H9 (cell line): Measurements from ENCODE around the gene TMEM134. TPM values are rescaled to one million over a fixed set of nuclear protein-coding genes. Genes with fewer than 3 reads are reported as not detected.

ENCODE experiments used
- DNase-seq: peaks from one replicate; pipeline ENCODE4 v3.0.0-alpha.2; 2017
- H2AFZ ChIP-seq: one replicate; pipeline ENCODE4 v1.6.1; 2013; ENCODE audit warnings: mild to moderate bottlenecking, low read length, control low read depth, moderate library complexity
- H2AK5ac ChIP-seq: 2 replicates; pipeline ENCODE4 v1.6.1; 2013; ENCODE audit warnings: low read length, control low read depth, mixed read lengths; ENCODE audit not compliant: insufficient read length
- H2BK120ac ChIP-seq: one replicate; pipeline ENCODE4 v1.6.1; 2013; ENCODE audit warnings: low read depth, mild to moderate bottlenecking, low read length, control low read depth, inconsistent platforms; ENCODE audit not compliant: poor library complexity, severe bottlenecking
- H2BK12ac ChIP-seq: 2 replicates; pipeline ENCODE4 v1.6.1; 2013; ENCODE audit warnings: low read length, control low read depth, mixed read lengths, low read depth; ENCODE audit not compliant: insufficient read length
- H2BK15ac ChIP-seq: 2 replicates; pipeline ENCODE4 v1.6.1; 2013; ENCODE audit warnings: low read depth, low read length, control low read depth
- H2BK20ac ChIP-seq: one replicate; pipeline ENCODE4 v1.6.1; 2013; ENCODE audit warnings: low read depth, mild to moderate bottlenecking, low read length, control low read depth, inconsistent platforms; ENCODE audit not compliant: poor library complexity, severe bottlenecking
- H2BK5ac ChIP-seq: 2 replicates; pipeline ENCODE4 v1.6.1; 2013; ENCODE audit warnings: low read length, control low read depth, mixed read lengths; ENCODE audit not compliant: insufficient read length
- H3K14ac ChIP-seq: 2 replicates; pipeline ENCODE4 v1.6.1; 2013; ENCODE audit warnings: low read length, control low read depth; ENCODE audit not compliant: insufficient read depth
- H3K18ac ChIP-seq: 2 replicates; pipeline ENCODE4 v1.6.1; 2013; ENCODE audit warnings: low read depth, mild to moderate bottlenecking, mixed read lengths, low read length, control low read depth; ENCODE audit not compliant: insufficient read length
- H3K23ac ChIP-seq: 2 replicates; pipeline ENCODE4 v1.6.1; 2013; ENCODE audit warnings: low read length, control low read depth, mixed read lengths, low read depth; ENCODE audit not compliant: insufficient read length
- H3K23me2 ChIP-seq: 2 replicates; pipeline ENCODE4 v1.6.1; 2013; ENCODE audit warnings: low read depth, mild to moderate bottlenecking, mixed read lengths, low read length, control low read depth; ENCODE audit not compliant: insufficient read length, poor library complexity, severe bottlenecking
- H3K27ac ChIP-seq: 2 replicates; pipeline ENCODE4 v1.5.1; 2013; ENCODE audit warnings: low read length, control low read depth, mixed read lengths, low read depth; ENCODE audit not compliant: insufficient read length
- H3K27me3 ChIP-seq: 2 replicates; pipeline ENCODE4 v1.6.1; 2013; ENCODE audit warnings: low read length, control low read depth, inconsistent platforms; ENCODE audit not compliant: insufficient read depth
- H3K4ac ChIP-seq: 2 replicates; pipeline ENCODE4 v1.6.1; 2013; ENCODE audit warnings: low read depth, mild to moderate bottlenecking, control low read depth, inconsistent platforms, low read length, moderate library complexity
- H3K4me1 ChIP-seq: 2 replicates; pipeline ENCODE4 v1.6.1; 2013; ENCODE audit warnings: low read length, control low read depth, inconsistent platforms; ENCODE audit not compliant: insufficient read depth
- H3K4me2 ChIP-seq: 2 replicates; pipeline ENCODE4 v1.6.1; 2013; ENCODE audit warnings: low read length, control low read depth, mixed read lengths; ENCODE audit not compliant: insufficient read length, insufficient read depth
- H3K56ac ChIP-seq: 2 replicates; pipeline ENCODE4 v1.6.1; 2013; ENCODE audit warnings: low read depth, mild to moderate bottlenecking, mixed read lengths, low read length, control low read depth; ENCODE audit not compliant: insufficient read length
- H3K79me1 ChIP-seq: 2 replicates; pipeline ENCODE4 v1.6.1; 2013; ENCODE audit warnings: low read depth, mild to moderate bottlenecking, moderate library complexity, low read length, control low read depth, inconsistent platforms; ENCODE audit not compliant: insufficient read depth, poor library complexity, severe bottlenecking
- H3K79me2 ChIP-seq: 2 replicates; pipeline ENCODE4 v1.6.1; 2013; ENCODE audit warnings: low read length, control low read depth, inconsistent platforms; ENCODE audit not compliant: insufficient read depth
- H3K9ac ChIP-seq: 2 replicates; pipeline ENCODE4 v1.6.1; 2013; ENCODE audit warnings: low read length, control low read depth, mixed read lengths; ENCODE audit not compliant: insufficient read length; ENCODE audit errors: extremely low read depth
- H3K9me3 ChIP-seq: one replicate; pipeline ENCODE4 v1.6.1; 2013; ENCODE audit warnings: low read depth, low read length, inconsistent platforms; ENCODE audit not compliant: control insufficient read depth
- H3T11ph ChIP-seq: one replicate; pipeline ENCODE4 v1.6.1; 2013; ENCODE audit warnings: mild to moderate bottlenecking, low read length, control low read depth, inconsistent platforms
- H4K20me1 ChIP-seq: one replicate; pipeline ENCODE4 v1.6.1; 2013; ENCODE audit not compliant: control insufficient read depth, insufficient read length, insufficient read depth
- H4K5ac ChIP-seq: 2 replicates; pipeline ENCODE4 v1.6.1; 2013; ENCODE audit warnings: low read depth, mild to moderate bottlenecking, mixed read lengths, low read length, control low read depth; ENCODE audit not compliant: insufficient read length
- H4K8ac ChIP-seq: replicated peaks from 2 replicates; pipeline ENCODE4 v1.6.1; 2013; ENCODE audit warnings: low read length, control low read depth, mixed read lengths, low read depth; ENCODE audit not compliant: insufficient read length
- H4K91ac ChIP-seq: 2 replicates; pipeline ENCODE4 v1.6.1; 2013; ENCODE audit warnings: low read depth, mild to moderate bottlenecking, moderate library complexity, mixed read lengths, low read length, control low read depth; ENCODE audit not compliant: insufficient read length
- H3K27ac Mint-ChIP-seq, 3 experiments: 2 replicates in 2 of 3; 3 replicates in 1 of 3; pipeline ENCODE4 v1.8.0; 2020 to 2021; ENCODE audit warnings: mixed read lengths in 3 of 3, mild to moderate bottlenecking in 1 of 3, moderate library complexity in 1 of 3
- H3K27me3 Mint-ChIP-seq: 2 replicates; pipeline ENCODE4 v1.8.0; 2021; ENCODE audit warnings: low read depth, mild to moderate bottlenecking, moderate library complexity, mixed read lengths
- H3K36me3 Mint-ChIP-seq, 3 experiments: 2 replicates in 2 of 3; 3 replicates in 1 of 3; pipeline ENCODE4 v1.8.0; 2020 to 2021; ENCODE audit warnings: low read depth in 3 of 3, mixed read lengths in 3 of 3; ENCODE audit not compliant: insufficient read depth in 1 of 3
- H3K4me1 Mint-ChIP-seq, 2 experiments: 2 replicates each; pipeline ENCODE4 v1.8.0; 2020; ENCODE audit warnings: mixed read lengths in 2 of 2
- H3K4me3 Mint-ChIP-seq, 2 experiments: 2 replicates in 1 of 2; 3 replicates in 1 of 2; pipeline ENCODE4 v1.8.0; 2020 to 2021; ENCODE audit warnings: mild to moderate bottlenecking in 2 of 2, mixed read lengths in 2 of 2, moderate library complexity in 1 of 2
- H3K9me3 Mint-ChIP-seq, 2 experiments: 2 replicates in 1 of 2; 3 replicates in 1 of 2; pipeline ENCODE4 v1.8.0; 2020; ENCODE audit warnings: mild to moderate bottlenecking in 2 of 2, mixed read lengths in 2 of 2, moderate library complexity in 1 of 2
- CTCF ChIP-seq: fragments of 200-600 bp; sonication (generic); conservative IDR thresholded peaks from 3 replicates; pipeline ENCODE4 v1.8.0; 2021; ENCODE audit warnings: antibody characterized with exemption, mild to moderate bottlenecking
- WGBS: extraction: QIAGEN DNeasy Blood & Tissue Kit; methylation state at CpG from one replicate; pipeline ENCODE4 v1.1.7; 2013; ENCODE audit warnings: missing lambda C conversion rate, low lambda C conversion rate, mixed read lengths; ENCODE audit not compliant: insufficient read length; ENCODE audit errors: extremely low coverage; 5-methylcytosine and 5-hydroxymethylcytosine counted together
- total RNA-seq: library from RNA; stranded (reverse); gene quantifications from 2 replicates; pipeline ENCODE4 v1.2.1, GENCODE V29; 2021

The TMEM134 gene
- total RNA-seq, 1 experiment from 2014 or later = 53.6 TPM

- H3K9ac ChIP-seq = no peak overlapping the region
- H3K36me3 Mint-ChIP-seq = peaks cover 4 to 30% (median 14%) of the 10 kb centered on the region in 3 experiments; a peak in 6 of 7 replicates
- no peaks in the 10 kb centered on the region for H3K23me2 ChIP-seq
- H3K27me3 ChIP-seq = no peaks in the 10 kb centered on the region
- no peak overlapping the region for H2BK15ac ChIP-seq
- no peak overlapping the region for H4K5ac ChIP-seq
- H3K27ac ChIP-seq = no peak overlapping the region
- H2BK120ac ChIP-seq = no peak overlapping the region
- H3K4me2 ChIP-seq = no peak overlapping the region
- no peak overlapping the region for H4K8ac ChIP-seq
- H3K14ac ChIP-seq = no peak overlapping the region
- H3K4me3 Mint-ChIP-seq = no peak overlapping the region
- H3K27ac Mint-ChIP-seq = peak overlapping the region in 1 of 3 experiments; percentile 62; a peak in 1 of 7 replicates
- H4K20me1 ChIP-seq = no peaks in the 10 kb centered on the region
- H3K56ac ChIP-seq = no peak overlapping the region
- H2AFZ ChIP-seq = no peak overlapping the region
- TF ChIP-seq CTCF = peak; percentile 19; the same call in 1 of the 3 replicates
- no peak overlapping the region for H4K91ac ChIP-seq
- H3K79me1 ChIP-seq = no peaks in the 10 kb centered on the region
- DNase-seq = peak; percentile 75
- no peak overlapping the region for H2BK5ac ChIP-seq
- no peaks in the 10 kb centered on the region for H3K4me1 ChIP-seq
- no peak overlapping the region for H3T11ph ChIP-seq
- H3K4me1 Mint-ChIP-seq = no peaks in the 10 kb centered on the region
- no peak overlapping the region for H3K4ac ChIP-seq
- H3K9me3 ChIP-seq = no peaks in the 10 kb centered on the region
- H3K79me2 ChIP-seq = no peaks in the 10 kb centered on the region
- no peak overlapping the region for H3K23ac ChIP-seq
- H2AK5ac ChIP-seq = no peak overlapping the region
- WGBS = no CpG with 5 or more reads among the region's 46 CpGs
- no peak overlapping the region for H2BK20ac ChIP-seq
- no peak overlapping the region for H2BK12ac ChIP-seq
- no peak overlapping the region for H3K18ac ChIP-seq
- H3K27me3 Mint-ChIP-seq = no peaks in the 10 kb centered on the region
- no peaks in the 10 kb centered on the region for H3K9me3 Mint-ChIP-seq
Measured at GRCh38 chr11:67492801-67493547, 23.9 kb upstream of the TMEM134 start.
